ENCODE data around the gene KCNK7. TPM values are rescaled to one million over a fixed set of nuclear protein-coding genes. Genes with fewer than 3 reads are reported as not detected.
A peak's percentile ranks its signal among the peaks of the same experiment; 100 is the strongest.

Gene KCNK7
- total and polyA plus RNA-seq, 8 donors: 0.21 to 2.0 (median 0.48) TPM; not detected in 1

DNA sequence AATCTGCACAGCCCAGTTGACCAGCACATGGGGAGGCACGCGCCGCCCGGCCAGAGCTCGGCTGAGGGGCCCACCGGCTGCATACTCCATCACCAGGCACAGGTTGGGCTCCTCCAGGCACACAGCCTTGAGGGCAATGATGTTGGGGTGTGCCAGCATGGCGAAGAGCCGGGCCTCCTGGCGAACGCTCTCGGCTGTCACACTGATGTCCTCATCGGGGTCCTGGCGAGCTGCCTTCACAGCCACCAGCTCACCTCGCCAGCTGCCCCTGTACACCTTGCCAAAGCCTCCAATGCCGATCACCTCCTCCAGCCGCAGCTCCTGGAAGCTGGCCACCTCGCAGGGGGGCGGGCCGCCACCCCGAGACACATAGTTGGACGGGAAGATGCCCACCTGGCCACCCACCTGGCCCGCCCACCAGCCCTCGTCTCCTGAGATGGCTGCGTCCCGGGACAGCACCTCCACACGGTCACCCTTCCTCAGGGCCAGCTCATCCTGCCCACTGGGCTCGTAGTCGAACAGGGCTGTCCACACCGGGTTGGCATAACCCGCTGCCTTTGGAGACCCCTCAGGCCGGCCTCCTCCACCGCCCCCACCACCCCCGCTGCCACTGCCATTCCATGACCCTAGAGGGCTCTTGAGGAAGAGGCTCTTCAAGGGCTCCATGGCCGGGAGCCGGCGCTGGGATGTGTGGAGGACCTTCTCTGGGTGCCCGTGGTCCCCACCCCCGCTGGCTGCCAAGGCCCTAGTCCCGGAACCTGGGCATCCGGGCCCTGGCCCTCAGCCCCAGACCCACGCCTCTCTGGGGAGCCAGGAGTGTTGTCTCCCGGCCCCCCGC is 17.7 kb upstream of the KCNK7 start:
- Histone ChIP-seq H3K36me3 (peaks cover 0 to 34% of the 10 kb centered on the region in 2 donors), H3K4me1 (peaks cover 46 to 72% of the 10 kb centered on the region in 2 donors), H3K9me3 (no peaks in the 10 kb centered on the region), H3K4me3 (peak overlapping the region; percentile 68 to 72), H3K27me3 (no peaks in the 10 kb centered on the region), H3K27ac (peak overlapping the region; percentile 84 to 89)
- intact Hi-C loops (cut with DNase I): no loop called here
- peak; percentile 0 for ATAC-seq
- TF ChIP-seq, protein P1, sequence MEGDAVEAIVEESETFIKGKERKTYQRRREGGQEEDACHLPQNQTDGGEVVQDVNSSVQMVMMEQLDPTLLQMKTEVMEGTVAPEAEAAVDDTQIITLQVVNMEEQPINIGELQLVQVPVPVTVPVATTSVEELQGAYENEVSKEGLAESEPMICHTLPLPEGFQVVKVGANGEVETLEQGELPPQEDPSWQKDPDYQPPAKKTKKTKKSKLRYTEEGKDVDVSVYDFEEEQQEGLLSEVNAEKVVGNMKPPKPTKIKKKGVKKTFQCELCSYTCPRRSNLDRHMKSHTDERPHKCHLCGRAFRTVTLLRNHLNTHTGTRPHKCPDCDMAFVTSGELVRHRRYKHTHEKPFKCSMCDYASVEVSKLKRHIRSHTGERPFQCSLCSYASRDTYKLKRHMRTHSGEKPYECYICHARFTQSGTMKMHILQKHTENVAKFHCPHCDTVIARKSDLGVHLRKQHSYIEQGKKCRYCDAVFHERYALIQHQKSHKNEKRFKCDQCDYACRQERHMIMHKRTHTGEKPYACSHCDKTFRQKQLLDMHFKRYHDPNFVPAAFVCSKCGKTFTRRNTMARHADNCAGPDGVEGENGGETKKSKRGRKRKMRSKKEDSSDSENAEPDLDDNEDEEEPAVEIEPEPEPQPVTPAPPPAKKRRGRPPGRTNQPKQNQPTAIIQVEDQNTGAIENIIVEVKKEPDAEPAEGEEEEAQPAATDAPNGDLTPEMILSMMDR (IDR thresholded peaks at IDR 0.05): no peak
- peak in 1 of 4 donors; percentile 85 for DNase-seq

DNA sequence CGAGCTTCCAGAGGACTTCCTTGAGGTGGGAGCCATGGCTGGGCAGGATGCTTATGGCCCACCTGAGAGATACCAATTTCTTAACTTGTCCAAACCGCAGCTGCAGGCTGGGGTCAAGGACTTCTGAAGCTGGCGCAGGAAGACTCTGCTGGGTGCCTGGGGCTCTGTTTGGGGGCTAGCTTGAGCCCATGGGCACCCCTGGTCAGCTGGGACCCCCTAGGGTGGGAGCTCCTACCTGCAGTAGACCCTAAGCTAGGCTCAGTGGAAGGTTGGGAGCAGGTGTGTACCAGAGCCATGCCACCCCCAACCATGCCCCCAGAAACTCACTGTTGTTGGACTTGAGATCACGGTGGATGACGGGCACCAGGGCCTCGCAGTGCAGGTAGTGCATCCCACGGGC is 17.1 kb upstream of the KCNK7 start:
- Histone ChIP-seq H3K4me3 (peak overlapping the region; percentile 68 to 72), H3K9me3 (no peaks in the 10 kb centered on the region), H3K36me3 (peaks cover 0 to 34% of the 10 kb centered on the region in 2 donors), H3K27me3 (no peaks in the 10 kb centered on the region), H3K4me1 (peaks cover 47 to 74% of the 10 kb centered on the region in 2 donors), H3K27ac (peak overlapping the region; percentile 84 to 89)
- intact Hi-C loops (cut with DNase I): no loop called here
- ATAC-seq (no peak), DNase-seq (no peak)
- TF ChIP-seq, protein P1 (IDR thresholded peaks at IDR 0.05): no peak

DNA sequence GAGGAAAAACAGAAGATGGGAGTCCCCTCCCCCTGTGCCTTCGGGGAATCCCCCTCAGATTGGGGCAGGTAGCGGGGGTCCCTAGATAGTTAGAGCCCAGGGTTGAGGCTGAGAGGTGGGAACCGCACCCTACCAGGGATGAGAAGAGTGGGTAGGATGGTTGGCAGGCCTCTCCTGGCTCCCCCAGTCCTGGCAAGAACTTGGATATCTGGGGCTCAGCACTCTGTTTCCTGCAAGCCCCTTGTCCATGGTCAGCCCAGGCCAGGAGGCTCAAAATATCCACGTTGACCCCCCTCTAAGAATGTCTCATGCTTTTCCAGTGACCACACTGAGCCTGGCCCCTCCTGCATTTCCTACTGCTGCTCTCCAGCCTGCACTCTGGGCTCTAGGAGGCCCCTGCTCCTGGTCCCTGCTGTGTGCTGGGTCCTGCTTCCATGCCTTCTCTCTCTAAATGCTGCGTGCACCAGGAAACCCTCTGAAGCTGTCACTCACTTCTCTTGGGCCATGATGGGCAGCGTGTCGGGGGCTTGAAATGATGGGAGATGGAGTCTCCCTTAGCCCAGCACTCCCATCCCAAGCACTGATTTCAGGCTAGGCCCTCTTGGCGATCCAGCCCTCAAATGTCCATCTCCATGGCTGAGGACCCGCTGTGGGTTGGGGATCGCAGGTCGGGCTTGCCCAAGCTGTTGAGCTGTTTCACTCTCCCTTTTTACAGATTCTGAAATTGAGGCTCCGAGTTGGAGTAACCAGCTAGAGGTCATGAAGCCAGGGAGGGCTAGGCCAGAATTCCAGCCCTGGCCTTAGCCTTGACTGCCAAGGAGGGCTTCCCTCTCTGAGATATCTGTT is 16.4 kb upstream of the KCNK7 start:
- DNase-seq: no peak
- ATAC-seq: no peak
- Histone ChIP-seq H3K36me3 (peaks cover 0 to 34% of the 10 kb centered on the region in 2 donors), H3K4me3 (peak overlapping the region; percentile 68 to 72), H3K27ac (peak overlapping the region; percentile 84 to 89), H3K4me1 (peaks cover 47 to 72% of the 10 kb centered on the region in 2 donors), H3K9me3 (no peaks in the 10 kb centered on the region), H3K27me3 (no peaks in the 10 kb centered on the region)
- TF ChIP-seq, protein P1 (IDR thresholded peaks at IDR 0.05): no peak
- intact Hi-C loops (cut with DNase I): no loop called here

DNA sequence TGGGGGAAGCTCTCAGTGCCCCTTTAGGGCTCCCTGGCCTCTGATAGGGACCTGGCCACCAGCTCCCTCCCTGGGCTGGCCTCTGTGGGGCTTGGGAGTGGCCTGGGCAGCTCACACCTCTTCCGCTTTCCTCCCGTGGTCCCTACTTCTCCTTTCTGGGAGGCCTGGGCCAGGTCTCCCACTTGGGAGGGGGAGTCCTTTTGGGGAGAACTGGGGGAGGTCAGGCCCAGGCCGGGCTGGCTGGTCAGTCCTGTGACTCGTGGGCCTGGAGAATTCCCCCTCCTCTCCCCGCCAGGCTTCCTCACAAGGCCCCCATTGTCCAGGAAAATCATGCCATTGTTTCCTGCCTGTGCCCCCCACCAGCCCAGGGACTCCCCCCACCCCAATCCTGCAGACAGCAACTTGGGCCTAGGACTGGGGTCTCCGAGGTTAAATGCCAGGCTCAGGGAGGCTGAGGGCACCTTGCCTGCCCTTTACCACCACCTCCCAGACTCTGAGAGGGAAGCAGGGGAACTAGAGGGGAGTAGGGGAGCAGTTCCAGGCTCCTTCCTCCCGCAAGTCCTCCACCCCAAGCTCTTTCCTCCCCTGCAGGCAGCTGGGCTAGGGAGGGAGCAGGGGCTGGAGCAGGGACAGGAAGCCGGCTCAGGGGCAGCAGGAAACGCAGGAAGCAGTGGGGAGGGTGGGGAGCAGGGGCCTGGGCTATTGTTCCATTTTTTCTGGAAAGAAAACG is 15.6 kb upstream of the KCNK7 start:
- intact Hi-C loops (cut with DNase I): no loop called here
- no peaks in the 10 kb centered on the region for H3K9me3 ChIP-seq
- peak overlapping the region; percentile 84 to 89 for H3K27ac ChIP-seq
- H3K4me1 ChIP-seq: peaks cover 43 to 69% of the 10 kb centered on the region in 2 donors
- no peaks in the 10 kb centered on the region for H3K27me3 ChIP-seq
- ATAC-seq (no peak), DNase-seq (peak in 3 of 4 donors; percentile 37 to 93 (median 85))
- H3K4me3 ChIP-seq: peak overlapping the region; percentile 2 to 72
- H3K36me3 ChIP-seq: peaks cover 0 to 42% of the 10 kb centered on the region in 2 donors
- TF ChIP-seq, protein P1 (IDR thresholded peaks at IDR 0.05): no peak

All from left lung (tissue), 10 donors.